HepG2 (cell line): ENCODE data around the gene FTL. TPM values are rescaled to one million over a fixed set of nuclear protein-coding genes. Genes with fewer than 3 reads are reported as not detected.

ENCODE experiments used
- ATAC-seq: fragments of 200-7000 bp; cut with Tn5 transposase; 3 replicates; pipeline ENCODE4 v1.9.1; 2020; ENCODE audit warnings: mild to moderate bottlenecking, moderate library complexity
- BruUV-seq: library from RNA; stranded (reverse); fragments of 400-500 nt; replicated peaks from 2 replicates; lab custom pipeline; 2021; lab: Mats Ljungman, UMichigan
- CTCF ChIA-PET: fragments of 300-600 bp; formaldehyde crosslinking; extraction: SDS; loops from one replicate; lab custom pipeline; 2021; ENCODE audit warnings: low total read pairs, inconsistent platforms, low intra/inter-chr PET ratio; lab: Yijun Ruan, JAX
- POLR2A ChIA-PET: fragments of 350-600 bp; sonication (Branson Sonifier 250); formaldehyde crosslinking; loops from one replicate; lab custom pipeline; 2020; ENCODE audit warnings: antibody characterized with exemption, inconsistent platforms; lab: Yijun Ruan, JAX
- DNase-seq: peaks from one replicate; pipeline ENCODE4 v3.0.0-alpha.2; 2015; ENCODE audit warnings: low spot score
- FAIRE-seq: peaks from 3 replicates; lab custom pipeline; 2011; peaks lifted over from hg19 to GRCh38; lab: Jason Lieb, UNC
- H2AFZ ChIP-seq: one replicate; pipeline ENCODE4 v1.6.1; 2011; ENCODE audit warnings: low read length, inconsistent platforms
- H3K27ac ChIP-seq: fragments of 300-600 bp; 3 replicates; pipeline ENCODE4 v1.8.0; 2011; ENCODE audit warnings: mixed run types, mild to moderate bottlenecking, mixed read lengths, low read length, inconsistent platforms; ENCODE audit not compliant: insufficient read depth; ENCODE audit errors: extremely low read length
- H3K27me3 ChIP-seq, 2 experiments: fragments of 200-600 bp in 1 of 2; 2 replicates in 1 of 2; 3 replicates in 1 of 2; pipeline versions ENCODE4 v1.6.0 to v1.8.0; 2011; ENCODE audit warnings: low read length in 2 of 2, mild to moderate bottlenecking in 2 of 2, moderate library complexity in 2 of 2, inconsistent platforms in 1 of 2; ENCODE audit not compliant: insufficient read depth in 2 of 2, control insufficient read depth in 1 of 2
- H3K36me3 ChIP-seq, 2 experiments: fragments of 200-600 bp in 1 of 2; replicated peaks in 1 of 2; 2 replicates in 1 of 2; 3 replicates in 1 of 2; pipeline versions ENCODE4 v1.5.1 to v1.8.0; 2011; ENCODE audit warnings: low read length in 2 of 2, inconsistent platforms in 1 of 2; ENCODE audit not compliant: insufficient read depth in 2 of 2, control insufficient read depth in 1 of 2
- H3K4me1 ChIP-seq: 2 replicates; pipeline ENCODE4 v1.5.1; 2012; ENCODE audit warnings: low read length, inconsistent platforms; ENCODE audit not compliant: insufficient read depth
- H3K4me2 ChIP-seq: 2 replicates; pipeline ENCODE4 v1.6.0; 2011; ENCODE audit warnings: low read depth, low read length, inconsistent platforms
- H3K4me3 ChIP-seq, 3 experiments: fragments of 200-600 bp in 1 of 3; sonication (generic), shearing (Covaris generic) in 1 of 3; replicated peaks in 1 of 3; 2 replicates each; pipeline ENCODE4 v1.5.1; 2011 to 2016; ENCODE audit warnings: low read length in 3 of 3, inconsistent platforms in 2 of 3, low read depth in 2 of 3, mild to moderate bottlenecking in 2 of 3, control low read depth in 1 of 3, mixed read lengths in 1 of 3; ENCODE audit not compliant: insufficient read depth in 1 of 3
- H3K79me2 ChIP-seq: one replicate; pipeline ENCODE4 v1.6.1; 2011; ENCODE audit warnings: low read length, inconsistent platforms; ENCODE audit not compliant: insufficient read depth
- H3K9ac ChIP-seq: 2 replicates; pipeline ENCODE4 v1.6.0; 2011; ENCODE audit warnings: mild to moderate bottlenecking, low read depth, low read length, inconsistent platforms; ENCODE audit not compliant: insufficient read depth
- H3K9me3 ChIP-seq: 2 replicates; pipeline ENCODE4 v1.5.1; 2012; ENCODE audit warnings: mild to moderate bottlenecking, low read length
- H4K20me1 ChIP-seq: 2 replicates; pipeline ENCODE4 v1.6.0; 2011; ENCODE audit warnings: inconsistent platforms, mild to moderate bottlenecking, low read length, moderate library complexity; ENCODE audit not compliant: insufficient read depth
- AGO1 ChIP-seq: fragments of 200-400 bp; formaldehyde crosslinking; IDR thresholded peaks from 2 replicates; pipeline ENCODE4 v1.6.1; 2017; ENCODE audit warnings: mild to moderate bottlenecking, low read depth, low read length, moderate library complexity; ENCODE audit not compliant: poor library complexity, severe bottlenecking
- CEBPG ChIP-seq: IDR thresholded peaks from 2 replicates; pipeline ENCODE4 v1.6.1; 2016
- KDM3A ChIP-seq: IDR thresholded peaks from 2 replicates; pipeline ENCODE4 v1.6.1; 2018; ENCODE audit warnings: low read depth, missing compliant biosample characterization
- MAFF ChIP-seq: IDR thresholded peaks from 2 replicates; pipeline ENCODE4 v1.6.1; 2011; ENCODE audit warnings: low read depth, low read length, improper control_type of control experiment
- MAFK ChIP-seq, 2 experiments: IDR thresholded peaks in 1 of 2; conservative IDR thresholded peaks in 1 of 2; 2 replicates each; pipeline ENCODE4 v1.6.1; 2011; ENCODE audit warnings: improper control_type of control experiment in 2 of 2, low read length in 2 of 2
- MIER3 ChIP-seq: IDR thresholded peaks from 2 replicates; pipeline ENCODE4 v1.6.1; 2016; ENCODE audit warnings: missing compliant biosample characterization, borderline replicate concordance
- SAFB2 ChIP-seq: sonication (generic); formaldehyde crosslinking; IDR thresholded peaks from 2 replicates; pipeline ENCODE4 v1.5.1; 2020; ENCODE audit warnings: missing genetic modification reagents, low read depth, mild to moderate bottlenecking, borderline replicate concordance
- WGBS: methylation state at CpG from one replicate; pipeline ENCODE4 v1.1.6; 2017; ENCODE audit warnings: low lambda C conversion rate; 5-methylcytosine and 5-hydroxymethylcytosine counted together
- in situ Hi-C: cut with HindIII; loops from 2 replicates; pipeline ENCODE4 v1.10.0; 2017; ENCODE audit warnings: low pct_unique_long_range_greater_than_20kb; ENCODE audit not compliant: extremely low pct_ligation_motif_present
- intact Hi-C: fragments of 100-400 bp; cut with micrococcal nuclease; formaldehyde crosslinking; loops from one replicate; pipeline ENCODE4 v1.10.0; 2022; ENCODE audit not compliant: unreplicated experiment
- polyA plus RNA-seq, 8 experiments: library from polyadenylated mRNA; depleted of rRNA in 3 of 8; stranded (reverse) in 7 of 8; unstranded in 1 of 8; fragments of >200 nt; fragmentation: Illumina TruSeq in 4 of 8; extraction: Trizol in 4 of 8; gene quantifications; 2 replicates each; pipeline versions ENCODE4 v1.2.1 to v1.2.3, GENCODE V29; 2011 to 2016; ENCODE audit warnings: low read depth in 4 of 8, missing spikeins in 1 of 8, mixed read lengths in 1 of 8; ENCODE audit not compliant: insufficient read depth in 1 of 8
- total RNA-seq, 5 experiments: library from RNA; depleted of rRNA; stranded (reverse); fragments of >200 nt; fragmentation: Illumina TruSeq; extraction: Trizol; gene quantifications; 2 replicates each; pipeline ENCODE4 v1.2.3, GENCODE V29; 2016; ENCODE audit warnings: low read depth in 1 of 5
- TF ChIP-seq, protein P1 (sequence below): IDR thresholded peaks from 2 replicates; pipeline ENCODE4 v1.6.1; 2016; ENCODE audit warnings: low read depth, control low read depth

FTL gene
- total and polyA plus RNA-seq, 2 of the 13 experiments (the other 11 are each of a cell fraction or from before 2014, with no cell fraction given), result 2,721 to 8,800 TPM

DNA sequence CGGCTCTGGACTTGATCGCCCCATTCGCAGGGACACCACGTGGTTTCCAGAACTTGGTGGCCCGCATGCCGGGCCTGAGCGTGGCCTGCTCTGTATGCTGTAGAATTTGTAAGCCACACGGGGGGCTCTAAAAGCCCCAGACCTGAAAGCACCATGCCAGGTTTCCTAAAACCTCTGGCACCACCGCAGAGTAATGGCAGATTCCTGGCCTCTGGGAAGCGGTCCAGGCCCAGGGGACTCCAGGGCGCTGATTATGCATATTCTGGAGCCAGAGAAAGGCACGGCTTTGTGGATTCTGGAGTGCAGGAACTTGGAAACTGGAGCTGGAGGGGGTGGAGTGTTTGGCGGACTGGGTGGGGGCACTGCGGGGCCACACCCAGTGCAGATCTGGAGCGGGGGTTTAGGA, 3.7 kb downstream of the FTL start:
- Histone ChIP-seq H3K36me3 (peaks cover 5 to 28% of the 10 kb centered on the region in 2 experiments), H2AFZ (no peak overlapping the region), H3K9ac (no peak overlapping the region), H3K4me1 (peaks cover 24% of the 10 kb centered on the region), H3K4me2 (no peak overlapping the region), H3K4me3 (no peak overlapping the region), H3K27me3 (no peaks in the 10 kb centered on the region; a peak in 1 of 5 replicates), H3K27ac (peak overlapping the region; percentile 86), H3K79me2 (peaks cover 25% of the 10 kb centered on the region), H3K9me3 (no peaks in the 10 kb centered on the region), H4K20me1 (peaks cover 33% of the 10 kb centered on the region)
- ATAC-seq (peak; percentile 1), DNase-seq (no peak), FAIRE-seq (no peak)
- in situ Hi-C loops (no loop called here), intact Hi-C loops (loop anchor here (1.0 to 10.0 kb wide), 3 partner anchors 23 to 184 kb away; partner anchors contain the start of gene PPP1R15A)
- CTCF ChIA-PET, result no interaction called here
- 100% methylated on average over 4 of the region's 15 CpGs for WGBS
- TF ChIP-seq KDM3A (CRISPR knock-in tag) (no peak), MIER3 (CRISPR knock-in tag) (no peak), MAFF (peak; percentile 33; the same call in 1 of the 2 replicates), MAFK (conservative IDR thresholded peaks at IDR 0.05 in 1 of 2, IDR thresholded peaks at IDR 0.05 in 1 of 2; ENCODE audit: low read length in 2 of 2) (peak; percentile 52 to 69; a peak in 3 of 4 replicates), AGO1 (peak; percentile 95), CEBPG (CRISPR knock-in tag) (no peak), SAFB2 (CRISPR knock-in tag) (no peak)
- TF ChIP-seq, protein P1, sequence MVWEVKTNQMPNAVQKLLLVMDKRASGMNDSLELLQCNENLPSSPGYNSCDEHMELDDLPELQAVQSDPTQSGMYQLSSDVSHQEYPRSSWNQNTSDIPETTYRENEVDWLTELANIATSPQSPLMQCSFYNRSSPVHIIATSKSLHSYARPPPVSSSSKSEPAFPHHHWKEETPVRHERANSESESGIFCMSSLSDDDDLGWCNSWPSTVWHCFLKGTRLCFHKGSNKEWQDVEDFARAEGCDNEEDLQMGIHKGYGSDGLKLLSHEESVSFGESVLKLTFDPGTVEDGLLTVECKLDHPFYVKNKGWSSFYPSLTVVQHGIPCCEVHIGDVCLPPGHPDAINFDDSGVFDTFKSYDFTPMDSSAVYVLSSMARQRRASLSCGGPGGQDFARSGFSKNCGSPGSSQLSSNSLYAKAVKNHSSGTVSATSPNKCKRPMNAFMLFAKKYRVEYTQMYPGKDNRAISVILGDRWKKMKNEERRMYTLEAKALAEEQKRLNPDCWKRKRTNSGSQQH (CRISPR knock-in tag), result no peak
- BruUV-seq, result no TSS peak
- POLR2A ChIA-PET, result interaction anchor here (1.0 to 5.6 kb wide), 7 partner anchors 9 to 181 kb away, joined by 4 to 153 read pairs (median 12); partner anchors contain the start of genes BAX, DHDH, GYS1 and PPP1R15A
